NCI-H526 (cell line): Measurements from ENCODE around the gene KRT73.

Experiments used
- DNase-seq, 2 experiments: peaks; one replicate each; lab custom pipeline; 2025; lab: John Stamatoyannopoulos, UW

Gene KRT73

DNA sequence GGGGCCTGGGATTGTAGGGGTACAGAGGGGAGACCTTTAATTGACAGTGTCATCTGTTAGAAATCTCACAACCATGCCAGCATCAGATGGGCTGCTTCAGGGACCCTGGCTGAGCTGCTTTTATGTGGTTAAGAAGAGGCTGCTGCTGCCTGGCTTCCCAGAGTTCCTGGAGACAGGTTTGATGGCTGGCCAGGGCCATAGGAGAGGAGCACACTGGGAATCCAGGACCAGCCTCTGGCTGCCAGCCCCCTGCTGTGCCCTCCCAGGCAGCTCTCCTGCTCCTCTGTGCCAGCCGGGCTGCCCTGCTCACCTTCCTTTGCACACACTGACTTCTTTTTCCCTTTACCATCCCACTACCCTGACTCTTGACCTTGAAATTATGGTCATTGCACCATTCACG lies 507 bp upstream of the KRT73 start:
- no peak for DNase-seq

- DNase-seq: no peak
Measured at GRCh38 chr12:52617403-52617785, 965 bp downstream of the KRT73 start.

GRCh38 chr12:52616680-52617402 lies 1.5 kb downstream of the KRT73 start:
- no peak for DNase-seq

- DNase-seq: no peak
Measured at GRCh38 chr12:52615912-52616311, 2.4 kb downstream of the KRT73 start.

GRCh38 chr12:52615208-52615868 lies 3.0 kb downstream of the KRT73 start:
- DNase-seq: no peak

DNA sequence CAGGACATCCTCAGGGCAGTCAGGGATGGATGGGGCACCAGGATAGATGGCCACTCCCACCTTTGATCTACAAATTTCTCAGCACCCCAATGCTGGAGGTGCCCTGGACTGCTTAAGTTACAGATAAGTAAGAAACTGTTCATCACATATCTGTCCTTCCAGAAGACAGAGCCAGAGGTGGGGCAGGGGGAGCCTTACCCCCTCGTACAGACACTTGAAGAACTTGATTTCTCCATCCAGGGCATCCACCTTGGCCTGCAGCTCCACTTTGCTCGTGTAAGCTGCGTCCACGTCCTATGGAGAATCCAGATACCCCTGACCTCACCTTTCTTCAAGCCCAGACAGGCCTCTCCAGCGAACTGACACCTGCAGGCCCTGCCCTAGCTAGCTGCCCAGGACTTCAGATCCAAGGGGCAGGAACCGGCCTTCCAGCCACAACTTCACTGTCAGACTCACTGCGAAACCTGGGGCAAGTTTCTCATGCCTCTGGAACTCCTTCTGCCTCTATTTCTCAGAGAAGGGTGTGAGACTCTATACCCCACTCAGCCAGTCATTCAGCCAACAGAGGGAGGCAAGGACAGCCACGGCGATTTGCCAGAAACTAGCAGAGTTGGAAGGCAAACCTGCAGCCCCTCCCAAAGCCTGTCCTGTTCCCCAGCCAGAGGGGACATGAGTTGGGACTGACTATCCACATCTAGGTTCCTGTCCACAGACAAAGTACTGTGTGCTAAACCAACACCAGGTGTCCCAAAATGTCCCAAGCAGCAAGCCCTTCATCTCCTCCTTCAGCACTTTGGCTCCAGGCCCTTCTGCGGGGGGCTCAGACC lies 3.8 kb downstream of the KRT73 start:
- DNase-seq: no peak

GRCh38 chr12:52613384-52614030 lies 4.9 kb downstream of the KRT73 start:
- no peak for DNase-seq

GRCh38 chr12:52612431-52613383 lies 5.7 kb downstream of the KRT73 start:
- no peak for DNase-seq

DNA sequence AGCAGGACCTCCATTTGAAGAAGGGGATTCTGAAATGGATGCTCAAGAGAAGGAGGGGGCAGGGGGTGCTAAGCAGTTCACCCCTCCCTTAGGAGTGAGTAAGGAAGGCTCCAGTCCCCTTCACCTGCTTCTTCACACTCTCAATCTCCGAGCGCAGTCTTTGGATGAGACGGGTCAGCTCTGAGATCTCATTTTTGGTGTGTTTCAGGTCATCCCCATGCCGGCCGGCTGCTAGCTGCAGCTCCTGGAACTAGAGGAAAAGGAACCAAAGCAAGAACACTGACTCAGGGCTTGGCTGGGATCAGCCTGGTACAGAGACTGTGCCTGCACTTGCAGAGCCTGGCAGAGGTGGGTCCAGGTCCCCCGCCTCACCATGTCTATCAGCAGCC lies 7.3 kb downstream of the KRT73 start:
- no peak for DNase-seq

DNA sequence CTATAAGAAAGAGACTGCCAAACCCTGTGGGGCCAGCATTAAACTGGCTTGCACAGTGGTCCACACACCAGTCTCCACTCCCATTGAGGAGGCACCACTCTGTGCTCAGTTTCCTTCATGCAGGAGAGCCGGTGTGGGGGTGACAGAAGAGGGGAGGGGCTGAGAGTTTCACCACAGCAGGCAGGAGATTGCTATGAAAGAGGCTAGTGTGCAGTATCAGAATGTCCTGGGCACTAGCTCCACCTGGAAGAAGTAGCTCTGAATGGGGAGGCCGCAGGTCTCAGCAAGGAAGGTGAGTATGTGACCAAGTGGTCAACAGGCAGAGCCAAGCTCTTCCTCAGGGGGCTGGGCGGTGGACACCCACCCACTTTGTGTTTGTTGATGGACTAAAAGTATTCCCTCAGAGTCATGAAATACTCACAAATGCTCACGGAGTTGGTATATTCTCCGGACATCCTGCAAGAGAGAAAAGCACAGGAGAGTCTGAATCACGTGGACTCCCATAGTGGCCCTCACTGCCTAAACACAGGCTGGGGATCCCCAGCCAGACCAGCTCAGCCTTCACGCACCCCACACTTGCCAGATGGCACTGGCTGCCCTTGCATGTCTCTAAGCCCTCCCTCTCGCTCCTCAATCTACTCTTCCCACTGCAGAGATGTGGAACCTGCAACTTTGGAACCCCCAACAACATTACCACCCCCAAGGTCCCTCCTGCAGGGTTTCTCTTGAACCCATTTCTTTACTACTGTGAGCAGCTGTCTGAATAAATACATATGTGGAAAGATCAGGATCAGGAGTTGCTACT lies 9.3 kb downstream of the KRT73 start:
- no peak for DNase-seq

DNA sequence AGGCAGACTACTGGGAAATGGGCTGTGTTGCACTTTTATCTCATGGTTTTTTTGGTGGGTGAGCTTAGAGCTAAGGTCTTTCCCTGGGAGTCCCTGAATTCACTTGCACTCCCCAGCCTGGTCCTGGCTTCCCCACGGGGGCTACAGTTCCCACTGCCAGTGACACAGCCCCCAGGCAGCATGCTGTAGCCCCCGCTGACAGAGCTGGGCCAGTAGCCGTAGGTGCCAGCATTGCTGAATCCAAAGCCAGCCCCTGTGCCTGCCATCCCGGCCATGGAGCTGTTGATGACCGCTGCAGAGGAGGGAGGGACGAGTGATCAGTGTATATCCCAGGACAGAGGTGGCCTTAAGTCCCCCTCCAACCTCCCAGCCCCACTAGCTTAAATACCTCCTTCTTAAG lies 10.2 kb downstream of the KRT73 start:
- no peak for DNase-seq

DNA sequence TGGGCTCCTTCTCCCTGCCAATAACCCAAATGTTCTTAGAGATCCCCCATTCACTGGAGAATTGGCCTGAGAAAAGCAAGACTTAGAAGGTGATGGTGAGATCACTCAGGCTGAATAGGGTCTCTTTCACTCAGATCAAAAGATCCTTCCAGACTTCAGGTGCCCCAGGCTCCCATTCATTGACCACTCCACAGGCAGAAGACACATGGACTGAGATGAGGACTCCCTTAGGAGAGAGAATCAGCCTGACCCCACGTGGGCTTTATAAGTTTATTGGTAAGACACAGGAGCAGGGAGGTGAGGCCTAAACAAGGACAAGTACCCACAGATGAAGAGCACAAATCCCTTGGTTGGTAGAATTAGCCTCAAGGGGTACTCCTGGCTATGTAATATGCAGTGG lies 11.0 kb downstream of the KRT73 start:
- DNase-seq: no peak

GRCh38 chr12:52606581-52607218 lies 11.7 kb downstream of the KRT73 start:
- no peak for DNase-seq

- no peak for DNase-seq
Measured at GRCh38 chr12:52606096-52606495, 12.3 kb downstream of the KRT73 start.

DNA sequence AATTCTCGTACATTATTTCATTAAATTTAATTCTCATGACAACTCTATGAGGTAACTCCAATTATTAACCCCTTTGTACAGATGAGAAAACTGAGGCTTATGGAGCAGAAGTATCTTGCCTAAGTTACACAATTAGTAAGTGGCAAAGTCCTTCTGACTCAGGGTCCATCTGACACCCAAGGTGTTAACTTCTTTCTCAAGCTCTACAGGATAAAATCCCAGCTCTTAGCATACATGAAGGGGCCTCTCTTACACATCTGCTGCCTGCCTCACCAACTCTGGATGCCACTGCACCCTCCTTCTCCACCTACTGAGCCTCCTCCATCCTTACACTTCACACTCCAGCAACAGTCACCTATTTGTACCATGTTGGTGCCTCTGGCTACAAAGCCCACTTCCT lies 12.8 kb downstream of the KRT73 start:
- no peak for DNase-seq

DNA sequence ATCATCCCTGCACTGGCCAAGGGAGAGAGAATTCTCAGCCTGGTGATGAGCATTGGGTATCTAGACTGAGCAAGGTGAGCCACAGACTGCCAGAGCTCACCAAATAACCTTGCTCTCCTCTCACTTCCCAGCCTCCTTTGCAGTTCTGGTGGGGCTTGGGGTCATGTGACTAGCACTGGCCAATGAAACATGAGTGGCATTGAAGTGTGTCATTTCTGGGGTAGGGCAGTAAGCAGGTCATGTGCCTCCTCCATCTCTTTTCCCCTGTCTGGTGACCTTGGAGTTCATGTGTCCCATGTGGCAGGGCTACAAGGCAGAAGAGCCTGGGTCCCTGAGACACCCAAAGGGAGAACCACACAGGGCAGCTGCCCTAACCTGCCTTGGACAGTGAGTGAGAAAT lies 13.5 kb downstream of the KRT73 start:
- no peak for DNase-seq

DNA sequence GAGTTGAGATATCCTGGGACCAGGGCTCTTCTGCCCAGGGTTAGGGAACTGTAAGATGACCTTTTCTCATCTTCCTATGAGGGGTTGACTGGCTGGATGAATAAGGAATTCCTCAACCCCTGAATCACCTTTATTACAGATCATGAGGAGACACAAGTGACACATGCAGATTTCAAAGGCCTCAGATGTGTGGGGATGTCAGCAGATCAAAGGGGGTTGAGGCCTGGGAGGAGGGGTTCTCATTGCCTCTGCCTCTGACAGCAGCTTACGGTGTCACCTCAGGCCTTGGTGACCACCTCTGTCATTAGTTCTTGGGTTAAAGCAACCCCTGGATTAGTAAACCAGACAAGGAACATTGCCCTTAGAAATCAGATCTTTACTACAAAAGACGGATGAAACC lies 15.0 kb downstream of the KRT73 start:
- DNase-seq: no peak

GRCh38 chr12:52602552-52602951 lies 15.8 kb downstream of the KRT73 start:
- DNase-seq: no peak

- DNase-seq: no peak
Measured at GRCh38 chr12:52601671-52602070, 16.7 kb downstream of the KRT73 start.

DNA sequence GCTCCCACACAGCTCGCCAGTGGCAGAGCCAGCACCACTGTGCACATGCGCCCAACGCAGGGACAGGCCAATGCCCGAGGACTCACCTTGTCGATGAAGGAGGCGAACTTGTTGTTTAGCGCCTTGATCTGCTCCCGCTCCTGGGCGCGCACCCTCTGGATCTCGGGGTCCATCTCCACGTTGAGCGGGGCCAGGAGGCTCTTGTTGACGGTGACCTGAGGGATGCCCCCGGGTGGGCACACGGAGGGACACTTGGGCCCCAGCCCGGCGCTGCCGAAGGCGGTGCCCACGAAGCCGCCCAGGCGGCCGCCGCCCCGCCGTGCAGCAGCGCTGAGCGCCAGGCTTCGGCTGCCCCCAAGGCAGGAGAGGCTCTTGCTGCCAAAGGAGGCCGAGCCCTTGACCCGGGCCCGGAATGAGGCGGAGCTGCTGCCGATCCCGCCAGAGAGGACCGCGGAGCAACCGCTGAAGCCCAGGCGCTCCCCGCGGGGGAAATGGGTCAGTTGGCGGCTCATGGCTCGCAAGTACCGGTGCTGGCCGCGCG lies 17.3 kb downstream of the KRT73 start, which contains the start of gene KRT72:
Gene KRT72, minus strand, starts transcription at position 523 of the 541 bp plus-strand sequence. Its CDS starts 11 bp downstream, at position 512.
- no peak for DNase-seq
